PC-9 (cell line): Measurements from ENCODE around the gene SLC8A2. TPM values are rescaled to one million over a fixed set of nuclear protein-coding genes. Genes with fewer than 3 reads are reported as not detected.

Experiments used
- BruUV-seq: library from RNA; stranded (reverse); fragments of 400-500 nt; replicated peaks from 2 replicates; lab custom pipeline; 2021; lab: Mats Ljungman, UMichigan
- CTCF ChIA-PET: fragments of 300-600 bp; sonication (Branson Sonifier 250); formaldehyde crosslinking; loops from one replicate; lab custom pipeline; 2022; ENCODE audit warnings: antibody characterized with exemption; lab: Charles Lee
- POLR2A ChIA-PET: fragments of 300-600 bp; sonication (Branson Sonifier 250); formaldehyde crosslinking; loops from one replicate; lab custom pipeline; 2022; ENCODE audit warnings: antibody characterized with exemption; ENCODE audit not compliant: unreplicated experiment; lab: Charles Lee
- DNase-seq, 2 experiments: peaks; one replicate each; pipeline versions ENCODE4 v3.0.0 to v3.0.0-alpha.2; 2015 to 2022; ENCODE audit warnings: mixed read lengths in 1 of 2
- H2AFZ ChIP-seq: fragments of 200-600 bp; sonication (generic); 2 replicates; pipeline ENCODE4 v1.8.1; 2017; ENCODE audit warnings: antibody characterized with exemption
- H3F3A ChIP-seq: fragments of 200-600 bp; sonication (generic); 2 replicates; pipeline ENCODE4 v1.8.1; 2017; ENCODE audit warnings: antibody characterized with exemption, mild to moderate bottlenecking, low read depth; ENCODE audit not compliant: insufficient read depth
- H3K27ac ChIP-seq: fragments of 200-600 bp; sonication (generic); 2 replicates; pipeline ENCODE4 v1.6.1; 2016; ENCODE audit warnings: mixed run types
- H3K27me3 ChIP-seq: fragments of 200-600 bp; sonication (generic); 2 replicates; pipeline ENCODE4 v1.6.1; 2016; ENCODE audit warnings: low read depth, mixed run types; ENCODE audit not compliant: insufficient read depth
- H3K36me3 ChIP-seq: fragments of 200-600 bp; sonication (generic); 2 replicates; pipeline ENCODE4 v1.6.1; 2016; ENCODE audit warnings: low read depth, mixed run types
- H3K4me1 ChIP-seq: fragments of 200-600 bp; sonication (generic); replicated peaks from 2 replicates; pipeline ENCODE4 v1.6.1; 2016; ENCODE audit warnings: mixed run types; ENCODE audit not compliant: insufficient read depth
- H3K4me2 ChIP-seq: fragments of 200-600 bp; sonication (generic); 2 replicates; pipeline ENCODE4 v1.6.1; 2017; ENCODE audit warnings: mixed run types
- H3K4me3 ChIP-seq: fragments of 200-600 bp; sonication (generic); 2 replicates; pipeline ENCODE4 v1.6.1; 2016; ENCODE audit warnings: mixed run types
- H3K79me2 ChIP-seq: fragments of 200-600 bp; sonication (generic); 2 replicates; pipeline ENCODE4 v1.6.1; 2017; ENCODE audit warnings: low read depth, mixed run types
- H3K9me2 ChIP-seq: fragments of 200-600 bp; sonication (generic); 2 replicates; pipeline ENCODE4 v1.8.1; 2017; ENCODE audit warnings: mild to moderate bottlenecking; ENCODE audit not compliant: insufficient read depth
- H3K9me3 ChIP-seq: fragments of 200-600 bp; sonication (generic); 2 replicates; pipeline ENCODE4 v1.8.1; 2016; ENCODE audit warnings: low read depth; ENCODE audit not compliant: insufficient read depth
- H4K20me1 ChIP-seq: fragments of 200-600 bp; sonication (generic); 2 replicates; pipeline ENCODE4 v1.8.1; 2017; ENCODE audit not compliant: insufficient read depth
- CTCF ChIP-seq: fragments of 200-600 bp; sonication (generic); conservative IDR thresholded peaks from 2 replicates; pipeline ENCODE4 v1.6.1; 2017; ENCODE audit warnings: mixed run types, antibody characterized with exemption, mild to moderate bottlenecking, moderate library complexity
- EZH2 ChIP-seq: fragments of 200-600 bp; sonication (generic); IDR thresholded peaks from 2 replicates; pipeline ENCODE4 v1.8.0; 2017; ENCODE audit warnings: antibody characterized with exemption, low read depth
- intact Hi-C: fragments of 100-400 bp; cut with micrococcal nuclease; formaldehyde crosslinking; loops from one replicate; pipeline ENCODE4 v1.10.0; 2022; ENCODE audit not compliant: unreplicated experiment
- total RNA-seq: library from RNA; stranded (reverse); gene quantifications from 2 replicates; pipeline ENCODE4 v1.2.3, GENCODE V29; 2021

Gene SLC8A2
- total RNA-seq, 1 experiment from 2014 or later = not detected

GRCh38 chr19:47491358-47492136 lies 19.9 kb upstream of the SLC8A2 start:
- Histone ChIP-seq H3K27ac (no peak overlapping the region), H3K4me1 (no peaks in the 10 kb centered on the region), H3K4me2 (no peak overlapping the region), H4K20me1 (no peaks in the 10 kb centered on the region), H3K27me3 (no peaks in the 10 kb centered on the region), H3F3A (peaks cover 5% of the 10 kb centered on the region; the same call in 1 of the 2 replicates), H3K9me3 (no peaks in the 10 kb centered on the region), H3K36me3 (no peaks in the 10 kb centered on the region), H3K4me3 (no peak overlapping the region), H2AFZ (no peak overlapping the region), H3K79me2 (no peaks in the 10 kb centered on the region), H3K9me2 (no peaks in the 10 kb centered on the region)
- POLR2A ChIA-PET = no interaction called here
- DNase-seq = no peak
- CTCF ChIA-PET = no interaction called here
- BruUV-seq = no TSS peak
- TF ChIP-seq EZH2 (no peak), CTCF (no peak)
- intact Hi-C loops = no loop called here

DNA sequence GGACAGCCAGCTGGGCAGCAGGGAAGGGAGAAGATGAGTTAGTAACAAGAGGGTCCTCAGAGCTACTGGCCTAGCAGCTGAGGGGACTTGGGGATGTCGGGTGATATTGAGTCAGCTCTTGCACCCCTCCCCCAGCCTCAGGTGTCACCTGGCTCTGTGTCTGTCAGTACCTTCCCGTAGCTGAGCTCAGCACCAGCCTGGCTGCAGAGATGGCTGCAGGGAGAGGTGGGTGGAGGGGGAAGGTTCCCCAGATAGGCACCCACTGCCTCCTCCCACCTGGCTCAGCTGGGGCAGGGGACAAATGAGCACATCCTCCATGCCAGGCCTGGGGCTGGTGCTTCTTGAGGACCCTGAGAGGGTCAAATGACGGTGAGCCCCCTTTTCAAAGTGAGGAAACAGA lies 19.2 kb upstream of the SLC8A2 start:
- H3K4me1 ChIP-seq = no peaks in the 10 kb centered on the region
- no TSS peak for BruUV-seq
- intact Hi-C loops = no loop called here
- H3K36me3 ChIP-seq = no peaks in the 10 kb centered on the region
- no peaks in the 10 kb centered on the region for H3K9me3 ChIP-seq
- no peaks in the 10 kb centered on the region for H4K20me1 ChIP-seq
- ChIA-PET POLR2A (interaction anchor here (0.6 kb wide), 1 partner anchor 272 kb away, joined by 6 read pairs; no protein-coding TSS in a partner anchor), CTCF (no interaction called here)
- no peaks in the 10 kb centered on the region for H3K9me2 ChIP-seq
- H3K27me3 ChIP-seq = no peaks in the 10 kb centered on the region
- DNase-seq = no peak
- H3K4me3 ChIP-seq = no peak overlapping the region
- H2AFZ ChIP-seq = no peak overlapping the region
- no peak overlapping the region for H3K27ac ChIP-seq
- no peak for TF ChIP-seq EZH2
- TF ChIP-seq CTCF = no peak
- peaks cover 6% of the 10 kb centered on the region; the same call in 1 of the 2 replicates for H3F3A ChIP-seq
- no peak overlapping the region for H3K4me2 ChIP-seq
- no peaks in the 10 kb centered on the region for H3K79me2 ChIP-seq

DNA sequence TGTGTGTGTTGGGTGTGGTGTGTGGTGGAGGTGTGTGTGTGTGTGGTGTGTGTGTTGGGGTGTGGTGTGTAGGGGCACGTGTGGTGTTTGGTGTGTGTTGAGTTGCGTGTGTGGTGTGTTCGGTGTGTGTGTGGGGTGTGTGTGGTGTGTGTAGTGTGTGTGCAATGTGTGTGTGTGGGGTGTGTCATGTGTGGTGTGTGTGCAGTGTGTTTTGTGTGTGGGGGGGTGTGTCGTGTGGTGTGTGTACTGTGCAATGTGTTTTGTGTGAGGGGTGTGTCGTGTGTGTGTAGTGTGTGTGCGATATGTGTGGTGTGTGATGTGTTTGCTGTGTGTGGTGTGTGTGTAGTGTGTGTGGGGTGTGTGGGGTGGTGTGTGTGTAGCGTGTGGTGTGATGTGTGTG lies 18.3 kb upstream of the SLC8A2 start:
- H3F3A ChIP-seq = peaks cover 12% of the 10 kb centered on the region; the same call in 1 of the 2 replicates
- intact Hi-C loops = no loop called here
- H3K27ac ChIP-seq = no peak overlapping the region
- 0 out of 2 replicates have a peak, but pooled peaks cover 4% of the 10 kb centered on the region for H3K4me1 ChIP-seq
- no peaks in the 10 kb centered on the region for H3K9me2 ChIP-seq
- no peaks in the 10 kb centered on the region for H3K36me3 ChIP-seq
- ChIA-PET CTCF (no interaction called here), POLR2A (no interaction called here)
- H3K27me3 ChIP-seq = no peaks in the 10 kb centered on the region
- BruUV-seq = no TSS peak
- H3K79me2 ChIP-seq = peaks cover 4% of the 10 kb centered on the region
- no peak overlapping the region for H3K4me2 ChIP-seq
- H3K9me3 ChIP-seq = no peaks in the 10 kb centered on the region
- no peak overlapping the region for H2AFZ ChIP-seq
- no peak for DNase-seq
- H3K4me3 ChIP-seq = no peak overlapping the region
- no peaks in the 10 kb centered on the region for H4K20me1 ChIP-seq
- no peak for TF ChIP-seq EZH2
- no peak for TF ChIP-seq CTCF
